Activated CD4-positive, alpha-beta memory T cell treated with anti-CD3 and anti-CD28 coated beads for 36 hours (primary cell): ENCODE measurements around the gene NEURL1B. TPM values are rescaled to one million over a fixed set of nuclear protein-coding genes. Genes with fewer than 3 reads are reported as not detected.
A peak's percentile ranks its signal among the peaks of the same experiment; 100 is the strongest.

ENCODE experiments used
- CTCF ChIA-PET: fragments of 350-600 bp; sonication (Branson Sonifier 250); formaldehyde crosslinking; loops from one replicate; lab custom pipeline; 2021; ENCODE audit warnings: antibody characterized with exemption, inconsistent platforms; lab: Charles Lee
- POLR2A ChIA-PET: fragments of 350-600 bp; sonication (Branson Sonifier 250); formaldehyde crosslinking; loops from one replicate; lab custom pipeline; 2021; ENCODE audit warnings: antibody characterized with exemption; lab: Charles Lee
- DNase-seq: peaks from one replicate; pipeline ENCODE4 v3.0.0-alpha.2; 2020
- H3K27ac Mint-ChIP-seq: one replicate; pipeline ENCODE4 v1.8.0; 2021; ENCODE audit warnings: mixed read lengths
- H3K27me3 Mint-ChIP-seq: one replicate; pipeline ENCODE4 v1.8.0; 2021; ENCODE audit warnings: mixed read lengths
- H3K36me3 Mint-ChIP-seq: one replicate; pipeline ENCODE4 v1.8.0; 2021; ENCODE audit warnings: mixed read lengths
- H3K4me1 Mint-ChIP-seq: one replicate; pipeline ENCODE4 v1.8.0; 2021; ENCODE audit warnings: low read depth, mixed read lengths
- H3K4me3 Mint-ChIP-seq: one replicate; pipeline ENCODE4 v1.8.0; 2021; ENCODE audit warnings: mild to moderate bottlenecking, mixed read lengths
- H3K9me3 Mint-ChIP-seq: one replicate; pipeline ENCODE4 v1.8.0; 2021; ENCODE audit warnings: mixed read lengths
- intact Hi-C: fragments of 100-400 bp; cut with micrococcal nuclease; formaldehyde crosslinking; loops from one replicate; pipeline ENCODE4 v1.15.1; 2023
- total RNA-seq, 2 experiments: library from RNA; stranded (reverse); gene quantifications; one replicate each; pipeline ENCODE4 v1.2.3, GENCODE V29; 2021

Gene NEURL1B
- total RNA-seq, 2 experiments from 2014 or later, result 0.29 to 0.38 TPM

GRCh38 chr5:172641359-172642050 lies 442 bp downstream of the NEURL1B start:
- Mint-ChIP-seq H3K27me3 (peaks cover 34% of the 10 kb centered on the region), H3K4me3 (peak overlapping the region; percentile 44), H3K27ac (no peak overlapping the region), H3K4me1 (no peaks in the 10 kb centered on the region), H3K36me3 (no peaks in the 10 kb centered on the region), H3K9me3 (no peaks in the 10 kb centered on the region)
- ChIA-PET CTCF (interaction anchor here (0.7 to 1.2 kb wide), 3 partner anchors 73 to 195 kb away, joined by 3 read pairs; no protein-coding TSS in a partner anchor), POLR2A (no interaction called here)
- DNase-seq, result no peak
- intact Hi-C loops, result loop anchor here (2.0 to 5.0 kb wide), 2 partner anchors 43 to 56 kb away; no protein-coding TSS in a partner anchor

DNA sequence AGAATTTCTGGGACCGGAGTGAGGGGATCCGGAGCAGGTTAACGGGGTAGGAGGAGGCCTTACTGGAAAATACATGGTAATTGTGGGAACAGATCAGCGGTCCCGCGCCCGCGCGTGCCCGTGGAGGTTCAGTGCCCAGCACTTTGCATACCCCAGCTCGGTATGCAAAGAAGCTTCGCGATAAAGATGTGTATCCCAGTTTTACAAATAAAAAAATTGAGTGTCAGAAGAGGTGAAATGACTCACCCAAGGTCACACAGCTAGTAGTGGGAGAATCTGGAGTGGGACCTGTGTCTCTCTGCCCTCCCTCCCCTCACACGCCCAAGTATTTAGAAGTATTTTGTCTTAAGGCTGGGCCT lies 967 bp downstream of the NEURL1B start:
- H3K27me3 Mint-ChIP-seq, result peaks cover 34% of the 10 kb centered on the region
- ChIA-PET POLR2A (interaction anchor here (0.6 kb wide), 1 partner anchor 510 kb away, joined by 4 read pairs; no protein-coding TSS in a partner anchor), CTCF (interaction anchor here (0.7 kb wide), 1 partner anchor 196 kb away, joined by 3 read pairs; no protein-coding TSS in a partner anchor)
- H3K27ac Mint-ChIP-seq, result no peak overlapping the region
- no peaks in the 10 kb centered on the region for H3K36me3 Mint-ChIP-seq
- H3K4me3 Mint-ChIP-seq, result no peak overlapping the region
- no peaks in the 10 kb centered on the region for H3K4me1 Mint-ChIP-seq
- DNase-seq, result no peak
- H3K9me3 Mint-ChIP-seq, result no peaks in the 10 kb centered on the region
- intact Hi-C loops, result loop anchor here (5.0 kb wide), 1 partner anchor 55 kb away; no protein-coding TSS in a partner anchor

GRCh38 chr5:172642486-172642885 lies 1.4 kb downstream of the NEURL1B start:
- no peaks in the 10 kb centered on the region for H3K36me3 Mint-ChIP-seq
- ChIA-PET CTCF (interaction anchor here (0.7 kb wide), 1 partner anchor 196 kb away, joined by 3 read pairs; no protein-coding TSS in a partner anchor), POLR2A (interaction anchor here (0.6 kb wide), 1 partner anchor 509 kb away, joined by 4 read pairs; no protein-coding TSS in a partner anchor)
- no peak overlapping the region for H3K4me3 Mint-ChIP-seq
- H3K4me1 Mint-ChIP-seq, result no peaks in the 10 kb centered on the region
- no peak for DNase-seq
- H3K27me3 Mint-ChIP-seq, result peaks cover 33% of the 10 kb centered on the region
- H3K27ac Mint-ChIP-seq, result no peak overlapping the region
- H3K9me3 Mint-ChIP-seq, result no peaks in the 10 kb centered on the region
- intact Hi-C loops, result loop anchor here (5.0 kb wide), 1 partner anchor 55 kb away; no protein-coding TSS in a partner anchor

DNA sequence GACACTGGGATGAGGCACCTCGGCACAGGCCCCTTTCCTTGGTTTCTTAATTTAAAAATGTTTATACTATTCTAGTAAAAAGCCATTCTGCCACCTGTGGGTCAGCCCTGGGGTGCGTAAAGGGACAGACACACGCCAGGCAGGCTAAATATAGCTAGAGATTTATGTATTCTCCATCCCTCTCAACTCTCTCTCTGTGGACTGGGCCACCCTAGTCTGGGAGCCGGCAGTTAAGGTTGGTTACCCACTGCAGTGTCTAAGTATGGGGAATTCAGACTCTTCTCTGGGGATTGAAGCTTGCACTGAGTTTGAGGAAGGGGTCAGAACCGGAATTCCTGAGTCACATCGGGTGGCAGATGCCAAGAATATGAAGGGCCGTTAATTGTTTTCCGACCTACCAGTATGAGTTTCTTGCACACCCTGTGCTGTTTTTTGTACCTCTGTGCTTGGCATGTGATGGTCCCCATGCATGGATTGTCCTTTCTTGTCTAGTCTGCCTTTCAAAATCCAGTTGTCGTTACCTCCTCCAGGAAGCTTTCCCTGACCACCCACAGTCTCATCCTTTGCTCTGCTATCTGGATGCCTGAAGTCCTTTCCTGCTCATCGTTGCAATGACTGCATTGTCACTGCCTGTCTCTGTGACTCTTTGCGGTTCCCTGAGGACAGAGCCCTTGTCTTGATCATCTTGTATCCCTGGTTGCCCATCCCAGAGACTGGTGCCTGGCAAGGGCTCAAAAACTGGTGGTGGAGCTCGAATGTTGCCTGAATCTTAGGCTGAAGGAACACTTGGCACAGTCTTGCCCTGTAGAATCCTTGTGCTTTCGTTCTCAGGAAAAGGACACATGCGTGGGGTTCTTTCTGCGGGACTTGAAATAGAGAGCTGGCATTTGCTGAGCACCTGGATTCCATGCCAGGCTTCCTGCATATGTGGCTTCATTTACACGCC lies 2.1 kb downstream of the NEURL1B start:
- Mint-ChIP-seq H3K27me3 (peaks cover 30% of the 10 kb centered on the region), H3K4me3 (no peak overlapping the region), H3K27ac (no peak overlapping the region), H3K9me3 (no peaks in the 10 kb centered on the region), H3K36me3 (no peaks in the 10 kb centered on the region), H3K4me1 (no peaks in the 10 kb centered on the region)
- no peak for DNase-seq
- intact Hi-C loops, result loop anchor here (5.0 kb wide), 1 partner anchor 54 kb away; no protein-coding TSS in a partner anchor
- CTCF ChIA-PET, result no interaction called here
- POLR2A ChIA-PET, result no interaction called here

- ChIA-PET POLR2A (no interaction called here), CTCF (no interaction called here)
- intact Hi-C loops, result loop anchor here (5.0 kb wide), 1 partner anchor 53 kb away; no protein-coding TSS in a partner anchor
- no peaks in the 10 kb centered on the region for H3K36me3 Mint-ChIP-seq
- peaks cover 28% of the 10 kb centered on the region for H3K27me3 Mint-ChIP-seq
- H3K27ac Mint-ChIP-seq, result no peak overlapping the region
- H3K9me3 Mint-ChIP-seq, result no peaks in the 10 kb centered on the region
- no peak overlapping the region for H3K4me3 Mint-ChIP-seq
- DNase-seq, result no peak
- H3K4me1 Mint-ChIP-seq, result no peaks in the 10 kb centered on the region
Measured at GRCh38 chr5:172644266-172644665, 3.2 kb downstream of the NEURL1B start.

GRCh38 chr5:172644711-172645110 lies 3.6 kb downstream of the NEURL1B start:
- H3K27ac Mint-ChIP-seq, result no peak overlapping the region
- CTCF ChIA-PET, result no interaction called here
- DNase-seq, result no peak
- no peaks in the 10 kb centered on the region for H3K36me3 Mint-ChIP-seq
- peaks cover 25% of the 10 kb centered on the region for H3K27me3 Mint-ChIP-seq
- POLR2A ChIA-PET, result no interaction called here
- H3K4me1 Mint-ChIP-seq, result no peaks in the 10 kb centered on the region
- intact Hi-C loops, result loop anchor here (5.0 kb wide), 1 partner anchor 53 kb away; no protein-coding TSS in a partner anchor
- H3K9me3 Mint-ChIP-seq, result no peaks in the 10 kb centered on the region
- H3K4me3 Mint-ChIP-seq, result no peak overlapping the region

DNA sequence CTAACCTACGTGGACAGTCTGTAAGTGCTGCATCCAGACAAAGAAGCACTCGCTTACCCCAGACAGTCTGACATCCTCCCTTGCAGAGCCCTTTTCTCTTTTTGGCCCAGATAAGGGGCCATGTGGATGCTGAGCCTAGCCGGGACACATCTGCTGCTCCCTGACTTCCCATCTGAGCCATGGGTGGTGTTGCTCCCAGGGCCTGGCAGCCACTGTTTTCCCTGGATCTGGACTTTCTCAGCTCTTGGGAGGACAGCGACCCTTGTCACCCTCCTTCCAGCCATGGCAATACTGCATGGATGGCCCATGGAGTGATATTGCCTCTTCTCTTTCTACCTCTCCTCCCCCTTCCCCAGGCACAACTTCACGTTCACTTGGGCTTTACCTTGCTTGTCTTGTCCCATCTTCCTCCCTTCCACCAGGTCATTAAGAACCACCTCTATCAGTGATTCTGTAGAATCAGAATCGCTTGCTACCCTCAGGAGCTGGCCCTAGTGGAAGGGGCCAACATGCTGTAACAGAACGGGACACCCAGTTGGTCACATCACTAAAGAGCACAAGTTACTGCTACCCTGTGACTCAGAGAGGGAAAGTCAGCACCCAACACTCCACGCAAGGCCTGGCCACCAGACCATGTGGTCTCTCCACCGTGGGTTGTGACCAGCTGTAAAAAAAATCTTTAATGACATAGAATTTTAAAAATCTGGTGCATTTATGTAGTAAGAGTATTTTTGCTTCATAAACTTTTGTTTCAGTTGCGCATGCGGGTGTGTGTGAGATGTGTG lies 4.4 kb downstream of the NEURL1B start:
- H3K36me3 Mint-ChIP-seq, result no peaks in the 10 kb centered on the region
- H3K4me3 Mint-ChIP-seq, result no peak overlapping the region
- POLR2A ChIA-PET, result no interaction called here
- no peaks in the 10 kb centered on the region for H3K9me3 Mint-ChIP-seq
- CTCF ChIA-PET, result no interaction called here
- no peak for DNase-seq
- intact Hi-C loops, result no loop called here
- H3K27ac Mint-ChIP-seq, result no peak overlapping the region
- H3K4me1 Mint-ChIP-seq, result no peaks in the 10 kb centered on the region
- H3K27me3 Mint-ChIP-seq, result peaks cover 17% of the 10 kb centered on the region

- Mint-ChIP-seq H3K36me3 (no peaks in the 10 kb centered on the region), H3K27me3 (peaks cover 17% of the 10 kb centered on the region), H3K4me3 (no peak overlapping the region), H3K4me1 (no peaks in the 10 kb centered on the region), H3K27ac (no peak overlapping the region), H3K9me3 (no peaks in the 10 kb centered on the region)
- intact Hi-C loops, result no loop called here
- ChIA-PET CTCF (no interaction called here), POLR2A (no interaction called here)
- DNase-seq, result no peak
Measured at GRCh38 chr5:172646716-172647285, 5.7 kb downstream of the NEURL1B start.

DNA sequence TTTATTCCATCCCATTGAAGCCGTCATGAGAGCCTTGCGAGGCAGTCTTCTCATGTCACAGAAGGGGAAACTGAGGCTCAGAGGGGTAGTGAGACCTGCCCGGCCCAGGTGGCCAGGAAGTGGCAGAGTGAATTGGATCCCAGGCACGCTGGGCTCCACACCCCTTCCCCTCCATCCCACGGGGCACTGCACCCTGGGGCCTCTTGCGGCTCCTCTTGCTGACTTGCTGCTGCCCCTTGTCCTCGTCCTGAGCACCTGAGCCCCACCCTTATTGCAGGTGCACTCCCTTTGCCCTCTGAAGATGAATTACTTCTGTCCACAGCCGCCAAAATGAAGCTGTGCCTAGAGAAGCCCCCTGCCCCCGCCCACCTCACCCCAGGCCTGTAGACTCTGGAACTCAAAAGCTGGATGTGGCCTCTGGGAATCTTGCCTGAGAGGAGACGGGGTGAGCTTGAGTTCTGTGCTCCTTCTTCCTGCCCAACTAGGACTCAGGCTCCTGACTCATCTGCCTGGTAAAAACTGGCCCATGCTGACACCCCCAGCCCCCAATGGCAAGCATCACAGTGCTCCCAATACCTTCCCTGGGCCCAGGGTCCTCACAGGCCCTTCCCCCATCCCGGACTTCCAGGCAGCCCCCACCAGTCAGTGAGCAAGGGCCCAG lies 6.4 kb downstream of the NEURL1B start:
- intact Hi-C loops, result no loop called here
- no peaks in the 10 kb centered on the region for H3K9me3 Mint-ChIP-seq
- peaks cover 11% of the 10 kb centered on the region for H3K27me3 Mint-ChIP-seq
- H3K27ac Mint-ChIP-seq, result no peak overlapping the region
- no peaks in the 10 kb centered on the region for H3K4me1 Mint-ChIP-seq
- no peak for DNase-seq
- CTCF ChIA-PET, result no interaction called here
- POLR2A ChIA-PET, result no interaction called here
- no peak overlapping the region for H3K4me3 Mint-ChIP-seq
- no peaks in the 10 kb centered on the region for H3K36me3 Mint-ChIP-seq

- intact Hi-C loops, result no loop called here
- ChIA-PET CTCF (no interaction called here), POLR2A (no interaction called here)
- Mint-ChIP-seq H3K36me3 (no peaks in the 10 kb centered on the region), H3K9me3 (no peaks in the 10 kb centered on the region), H3K27ac (no peak overlapping the region), H3K4me1 (no peaks in the 10 kb centered on the region), H3K27me3 (peaks cover 8% of the 10 kb centered on the region), H3K4me3 (no peak overlapping the region)
- no peak for DNase-seq
Measured at GRCh38 chr5:172648013-172648381, 6.9 kb downstream of the NEURL1B start.

- H3K27ac Mint-ChIP-seq, result no peak overlapping the region
- intact Hi-C loops, result no loop called here
- H3K27me3 Mint-ChIP-seq, result peaks cover under 1% of the 10 kb centered on the region
- CTCF ChIA-PET, result no interaction called here
- H3K36me3 Mint-ChIP-seq, result no peaks in the 10 kb centered on the region
- no peak overlapping the region for H3K4me3 Mint-ChIP-seq
- no peaks in the 10 kb centered on the region for H3K9me3 Mint-ChIP-seq
- POLR2A ChIA-PET, result no interaction called here
- no peak for DNase-seq
- no peaks in the 10 kb centered on the region for H3K4me1 Mint-ChIP-seq
Measured at GRCh38 chr5:172648755-172649154, 7.7 kb downstream of the NEURL1B start.
